Measurements from ENCODE around the gene CERK. TPM values are rescaled to one million over a fixed set of nuclear protein-coding genes. Genes with fewer than 3 reads are reported as not detected.

CERK gene
- total and polyA plus RNA-seq, 2 of the 13 experiments (the other 11 are each of a cell fraction or from before 2014, with no cell fraction given): 40.3 to 41.9 TPM

DNA sequence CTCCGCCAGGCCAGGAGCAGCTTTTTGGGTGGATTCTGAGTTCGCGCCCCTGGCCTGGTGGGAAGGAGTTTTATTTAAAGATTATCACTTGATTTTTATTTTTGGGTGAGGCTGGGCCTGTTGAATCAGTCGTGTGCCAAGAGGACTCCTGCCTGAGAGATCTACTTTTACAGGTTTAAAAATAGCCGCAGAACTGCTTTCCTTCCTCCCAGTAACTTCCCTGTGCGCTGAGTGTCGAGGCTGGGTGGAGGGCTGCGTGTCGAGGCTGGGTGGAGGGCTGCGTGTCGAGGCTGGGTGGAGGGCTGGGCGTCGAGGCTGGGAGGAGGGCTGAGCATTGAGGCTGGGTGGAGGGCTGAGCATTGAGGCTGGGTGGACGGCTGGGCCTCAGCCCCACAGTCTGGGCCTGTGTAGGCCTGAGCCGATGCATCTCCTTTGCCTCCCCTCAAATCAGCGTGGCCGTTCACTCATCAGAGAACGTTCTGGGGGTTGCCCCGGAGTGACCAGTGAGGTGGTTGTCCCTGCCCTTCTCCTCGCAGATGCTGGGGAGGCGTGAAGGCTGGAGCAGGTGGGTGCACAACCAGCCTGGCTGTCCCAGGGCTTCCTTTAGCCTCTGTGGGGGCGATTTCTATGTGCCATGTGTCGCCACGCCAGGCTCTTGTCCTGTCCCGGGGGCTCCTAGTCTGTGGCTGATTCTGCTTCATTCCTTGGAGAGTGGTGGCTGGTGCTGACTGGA lies 87.8 kb downstream of the CERK start (continued):
- TF ChIP-seq TBX2 (CRISPR knock-in tag; IDR thresholded peaks at IDR 0.05; ENCODE audit: borderline replicate concordance): 0 out of 2 replicates have a peak, but pooled peaks have one; percentile 19
- no peak for TF ChIP-seq ZNF749 (CRISPR knock-in tag; IDR thresholded peaks at IDR 0.05; ENCODE audit: borderline replicate concordance)

- Histone ChIP-seq H2AFZ (ENCODE audit: low read length) (no peak overlapping the region), H3K4me2 (ENCODE audit: low read depth, low read length) (no peak overlapping the region), H3K4me1 (ENCODE audit: insufficient read depth, low read length) (peaks cover 68% of the 10 kb centered on the region), H4K20me1 (ENCODE audit: insufficient read depth, low read length) (no peaks in the 10 kb centered on the region), H3K4me3 (replicated peaks in 1 of 3; ENCODE audit: insufficient read depth in 1 of 3, low read depth in 2 of 3, low read length in 3 of 3) (no peak overlapping the region), H3K27me3 (ENCODE audit: control insufficient read depth in 1 of 2, insufficient read depth in 2 of 2, low read length in 2 of 2) (no peaks in the 10 kb centered on the region), H3K79me2 (ENCODE audit: insufficient read depth, low read length) (no peaks in the 10 kb centered on the region), H3K27ac (ENCODE audit: extremely low read length, insufficient read depth, low read length) (no peak overlapping the region), H3K36me3 (replicated peaks in 1 of 2; ENCODE audit: control insufficient read depth in 1 of 2, insufficient read depth in 2 of 2, low read length in 2 of 2) (0 out of 5 replicates have a peak, but pooled peaks cover 0 to 3% of the 10 kb centered on the region in 2 experiments), H3K9ac (ENCODE audit: insufficient read depth, low read depth, low read length) (no peak overlapping the region; the same call in 1 of the 2 replicates), H3K9me3 (ENCODE audit: low read length) (no peaks in the 10 kb centered on the region)
- DNase-seq (ENCODE audit: low spot score) (no peak), FAIRE-seq (no peak), ATAC-seq (no peak)
- no TSS peak for BruUV-seq (replicated peaks)
- in situ Hi-C loops (cut with HindIII; ENCODE audit: extremely low pct_ligation_motif_present, low pct_unique_long_range_greater_than_20kb) (loop anchor here (25.0 kb wide), 1 partner anchor 87 kb away; no protein-coding TSS in a partner anchor), intact Hi-C loops (cut with micrococcal nuclease; ENCODE audit: unreplicated experiment) (loop anchor here (5.0 kb wide), 1 partner anchor 72 kb away; no protein-coding TSS in a partner anchor)
- ChIA-PET CTCF (ENCODE audit: low intra/inter-chr PET ratio, low total read pairs) (no interaction called here), POLR2A (interaction anchor here (0.6 kb wide), 1 partner anchor 82 kb away, joined by 3 read pairs; no protein-coding TSS in a partner anchor)
- WGBS (ENCODE audit: low lambda C conversion rate): 57% methylated on average over 24 of the region's 25 CpGs
- TF ChIP-seq SAP130 (CRISPR knock-in tag; IDR thresholded peaks at IDR 0.05; ENCODE audit: low read depth): 0 out of 2 replicates have a peak, but pooled peaks have one; percentile 14
- no peak for TF ChIP-seq SMARCE1 (IDR thresholded peaks at IDR 0.05; ENCODE audit: borderline replicate concordance)
- TF ChIP-seq ZNF317 (CRISPR knock-in tag; IDR thresholded peaks at IDR 0.05): no peak
- no peak for TF ChIP-seq HDAC2 (CRISPR knock-in tag; IDR thresholded peaks at IDR 0.05)
- no peak for TF ChIP-seq ZNF619 (CRISPR knock-in tag; IDR thresholded peaks at IDR 0.05)
- no peak for TF ChIP-seq AHR (CRISPR knock-in tag; IDR thresholded peaks at IDR 0.05)
- no peak for TF ChIP-seq NFYC (CRISPR knock-in tag; IDR thresholded peaks at IDR 0.05)
- no peak for TF ChIP-seq SKI (IDR thresholded peaks at IDR 0.05; ENCODE audit: partially characterized antibody)
- TF ChIP-seq ZNF691 (CRISPR knock-in tag; IDR thresholded peaks at IDR 0.05; ENCODE audit: borderline replicate concordance, low read depth): no peak
- TF ChIP-seq, protein P1, sequence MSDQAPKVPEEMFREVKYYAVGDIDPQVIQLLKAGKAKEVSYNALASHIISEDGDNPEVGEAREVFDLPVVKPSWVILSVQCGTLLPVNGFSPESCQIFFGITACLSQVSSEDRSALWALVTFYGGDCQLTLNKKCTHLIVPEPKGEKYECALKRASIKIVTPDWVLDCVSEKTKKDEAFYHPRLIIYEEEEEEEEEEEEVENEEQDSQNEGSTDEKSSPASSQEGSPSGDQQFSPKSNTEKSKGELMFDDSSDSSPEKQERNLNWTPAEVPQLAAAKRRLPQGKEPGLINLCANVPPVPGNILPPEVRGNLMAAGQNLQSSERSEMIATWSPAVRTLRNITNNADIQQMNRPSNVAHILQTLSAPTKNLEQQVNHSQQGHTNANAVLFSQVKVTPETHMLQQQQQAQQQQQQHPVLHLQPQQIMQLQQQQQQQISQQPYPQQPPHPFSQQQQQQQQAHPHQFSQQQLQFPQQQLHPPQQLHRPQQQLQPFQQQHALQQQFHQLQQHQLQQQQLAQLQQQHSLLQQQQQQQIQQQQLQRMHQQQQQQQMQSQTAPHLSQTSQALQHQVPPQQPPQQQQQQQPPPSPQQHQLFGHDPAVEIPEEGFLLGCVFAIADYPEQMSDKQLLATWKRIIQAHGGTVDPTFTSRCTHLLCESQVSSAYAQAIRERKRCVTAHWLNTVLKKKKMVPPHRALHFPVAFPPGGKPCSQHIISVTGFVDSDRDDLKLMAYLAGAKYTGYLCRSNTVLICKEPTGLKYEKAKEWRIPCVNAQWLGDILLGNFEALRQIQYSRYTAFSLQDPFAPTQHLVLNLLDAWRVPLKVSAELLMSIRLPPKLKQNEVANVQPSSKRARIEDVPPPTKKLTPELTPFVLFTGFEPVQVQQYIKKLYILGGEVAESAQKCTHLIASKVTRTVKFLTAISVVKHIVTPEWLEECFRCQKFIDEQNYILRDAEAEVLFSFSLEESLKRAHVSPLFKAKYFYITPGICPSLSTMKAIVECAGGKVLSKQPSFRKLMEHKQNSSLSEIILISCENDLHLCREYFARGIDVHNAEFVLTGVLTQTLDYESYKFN (CRISPR knock-in tag; conservative IDR thresholded peaks at IDR 0.05): no peak
- no peak for TF ChIP-seq ZKSCAN8 (CRISPR knock-in tag; IDR thresholded peaks at IDR 0.05; ENCODE audit: borderline replicate concordance)
Measured at GRCh38 chr22:46649141-46650077, 88.6 kb downstream of the CERK start.

Measured in HepG2 (cell line).